Measurements from ENCODE around the gene TEDC1. TPM values are rescaled to one million over a fixed set of nuclear protein-coding genes. Genes with fewer than 3 reads are reported as not detected.

TEDC1 gene
- total RNA-seq, 1 donor, result 5.1 TPM

GRCh38 chr14:105467249-105467941, 23.7 kb upstream of the TEDC1 start:
- no peaks in the 10 kb centered on the region for H3K9me3 ChIP-seq (ENCODE audit: low read depth, low read length)
- DNase-seq (ENCODE audit: insufficient read length, low spot score, missing footprints), result no peak
- no peak overlapping the region for H2AFZ ChIP-seq (ENCODE audit: low read length)
- no peaks in the 10 kb centered on the region for H3K79me2 ChIP-seq (ENCODE audit: insufficient read depth, low read length)
- no peak overlapping the region for H3K4me2 ChIP-seq (ENCODE audit: insufficient read depth, low read length)
- H3K27ac ChIP-seq (ENCODE audit: low read depth, low read length), result no peak overlapping the region
- TF ChIP-seq CTCF (IDR thresholded peaks at IDR 0.05; ENCODE audit: extremely low read depth, low read depth, low read length), result no peak
- H3K36me3 ChIP-seq (ENCODE audit: insufficient read depth, low read length), result peaks cover 19% of the 10 kb centered on the region
- H3K27me3 ChIP-seq (ENCODE audit: insufficient read depth, low read length), result no peaks in the 10 kb centered on the region
- no peaks in the 10 kb centered on the region for H3K4me1 ChIP-seq (ENCODE audit: insufficient read depth, low read length)
- no peak overlapping the region for H3K4me3 ChIP-seq (ENCODE audit: insufficient read depth, low read length)
- H4K20me1 ChIP-seq (ENCODE audit: insufficient read depth, low read length), result peaks cover 15% of the 10 kb centered on the region

GRCh38 chr14:105467942-105468471, 23.0 kb upstream of the TEDC1 start:
- H3K4me3 ChIP-seq (ENCODE audit: insufficient read depth, low read length), result no peak overlapping the region
- H3K4me2 ChIP-seq (ENCODE audit: insufficient read depth, low read length), result no peak overlapping the region
- no peaks in the 10 kb centered on the region for H3K4me1 ChIP-seq (ENCODE audit: insufficient read depth, low read length)
- no peak overlapping the region for H2AFZ ChIP-seq (ENCODE audit: low read length)
- H4K20me1 ChIP-seq (ENCODE audit: insufficient read depth, low read length), result peaks cover 15% of the 10 kb centered on the region
- H3K36me3 ChIP-seq (ENCODE audit: insufficient read depth, low read length), result peaks cover 19% of the 10 kb centered on the region
- H3K9me3 ChIP-seq (ENCODE audit: low read depth, low read length), result no peaks in the 10 kb centered on the region
- no peaks in the 10 kb centered on the region for H3K79me2 ChIP-seq (ENCODE audit: insufficient read depth, low read length)
- no peaks in the 10 kb centered on the region for H3K27me3 ChIP-seq (ENCODE audit: insufficient read depth, low read length)
- TF ChIP-seq CTCF (IDR thresholded peaks at IDR 0.05; ENCODE audit: extremely low read depth, low read depth, low read length), result no peak
- DNase-seq (ENCODE audit: insufficient read length, low spot score, missing footprints), result no peak
- no peak overlapping the region for H3K27ac ChIP-seq (ENCODE audit: low read depth, low read length)

GRCh38 chr14:105468621-105469241, 22.3 kb upstream of the TEDC1 start:
- Histone ChIP-seq H3K4me2 (ENCODE audit: insufficient read depth, low read length) (no peak overlapping the region), H3K27ac (ENCODE audit: low read depth, low read length) (no peak overlapping the region), H3K4me1 (ENCODE audit: insufficient read depth, low read length) (peaks cover 3% of the 10 kb centered on the region), H3K4me3 (ENCODE audit: insufficient read depth, low read length) (no peak overlapping the region), H3K36me3 (ENCODE audit: insufficient read depth, low read length) (peaks cover 14% of the 10 kb centered on the region), H2AFZ (ENCODE audit: low read length) (no peak overlapping the region), H3K27me3 (ENCODE audit: insufficient read depth, low read length) (no peaks in the 10 kb centered on the region), H4K20me1 (ENCODE audit: insufficient read depth, low read length) (peaks cover 19% of the 10 kb centered on the region), H3K79me2 (ENCODE audit: insufficient read depth, low read length) (no peaks in the 10 kb centered on the region), H3K9me3 (ENCODE audit: low read depth, low read length) (no peaks in the 10 kb centered on the region)
- TF ChIP-seq CTCF (IDR thresholded peaks at IDR 0.05; ENCODE audit: extremely low read depth, low read depth, low read length), result no peak
- DNase-seq (ENCODE audit: insufficient read length, low spot score, missing footprints), result no peak

Data from osteoblast (primary cell).